Panc1 (cell line): ENCODE measurements around the gene KCNN2. TPM values are rescaled to one million over a fixed set of nuclear protein-coding genes. Genes with fewer than 3 reads are reported as not detected.

Experiments
- ATAC-seq: fragments of 200-7000 bp; cut with Tn5 transposase; 2 replicates; pipeline ENCODE4 v1.9.1; 2020; ENCODE audit warnings: mild to moderate bottlenecking, moderate library complexity
- BruUV-seq: library from RNA; stranded (reverse); fragments of 400-500 nt; replicated peaks from 2 replicates; lab custom pipeline; 2021; lab: Mats Ljungman, UMichigan
- CTCF ChIA-PET: fragments of 300-600 bp; sonication (Branson Sonifier 250); formaldehyde crosslinking; loops from one replicate; lab custom pipeline; 2022; ENCODE audit warnings: antibody characterized with exemption; lab: Charles Lee
- POLR2A ChIA-PET: fragments of 300-600 bp; sonication (Branson Sonifier 250); formaldehyde crosslinking; loops from one replicate; lab custom pipeline; 2022; ENCODE audit warnings: antibody characterized with exemption; lab: Charles Lee
- DNase-seq: peaks from one replicate; pipeline ENCODE4 v3.0.0-alpha.2; 2010; ENCODE audit warnings: low read depth, low spot score
- H3K27ac ChIP-seq: 2 replicates; pipeline ENCODE4 v1.5.1; 2011; ENCODE audit warnings: mild to moderate bottlenecking, low read length, inconsistent platforms
- H3K27me3 ChIP-seq: fragments of 200-500 bp; sonication (Bioruptor generic); 2 replicates; pipeline ENCODE4 v1.6.0; 2014; ENCODE audit warnings: low read length, inconsistent platforms; ENCODE audit not compliant: control insufficient read depth, insufficient read depth
- H3K36me3 ChIP-seq: fragments of 200-500 bp; sonication (Bioruptor generic); 2 replicates; pipeline ENCODE4 v1.5.1; 2014; ENCODE audit warnings: inconsistent platforms, mild to moderate bottlenecking, low read length, moderate library complexity; ENCODE audit not compliant: control insufficient read depth, insufficient read depth
- H3K4me1 ChIP-seq: 2 replicates; pipeline ENCODE4 v1.5.1; 2011; ENCODE audit warnings: inconsistent platforms, mild to moderate bottlenecking, low read length, moderate library complexity; ENCODE audit not compliant: control insufficient read depth, insufficient read depth
- H3K4me3 ChIP-seq, 2 experiments: 2 replicates each; pipeline ENCODE4 v1.5.1; 2011 to 2012; ENCODE audit warnings: low read depth in 2 of 2, low read length in 2 of 2, mild to moderate bottlenecking in 2 of 2, inconsistent platforms in 1 of 2, moderate library complexity in 1 of 2
- H3K9me3 ChIP-seq: fragments of 200-500 bp; sonication (Bioruptor generic); 2 replicates; pipeline ENCODE4 v1.5.1; 2014; ENCODE audit warnings: low read depth, mild to moderate bottlenecking, inconsistent platforms, low read length, moderate library complexity; ENCODE audit not compliant: control insufficient read depth, insufficient read depth
- CTCF ChIP-seq: fragments of 450-650 bp; IDR thresholded peaks from 2 replicates; pipeline ENCODE4 v1.5.1; 2017; ENCODE audit warnings: mild to moderate bottlenecking
- POLR2AphosphoS5 ChIP-seq: IDR thresholded peaks from 2 replicates; pipeline ENCODE4 v1.6.1; 2012; ENCODE audit warnings: mild to moderate bottlenecking, low read depth, low read length, moderate library complexity
- REST ChIP-seq, 2 experiments: IDR thresholded peaks; 2 replicates each; pipeline ENCODE4 v1.6.1; 2011 to 2012; ENCODE audit warnings: low read depth in 2 of 2, control low read depth in 1 of 2, low read length in 1 of 2, mild to moderate bottlenecking in 1 of 2, moderate library complexity in 1 of 2; ENCODE audit not compliant: insufficient read depth in 1 of 2
- SIN3A ChIP-seq: IDR thresholded peaks from 2 replicates; pipeline ENCODE4 v1.6.1; 2012; ENCODE audit warnings: low read depth, mild to moderate bottlenecking, low read length, moderate library complexity, borderline replicate concordance; ENCODE audit not compliant: insufficient read depth
- TCF7L2 ChIP-seq: IDR thresholded peaks from 2 replicates; pipeline ENCODE4 v1.6.1; 2011; ENCODE audit warnings: mild to moderate bottlenecking, low read depth, low read length, inconsistent platforms
- in situ Hi-C: cut with HindIII; loops from 2 replicates; pipeline ENCODE4 v1.10.0; 2016; ENCODE audit warnings: low sequenced_read_pairs, low pct_unique_long_range_greater_than_20kb
- intact Hi-C: fragments of 100-400 bp; cut with micrococcal nuclease; formaldehyde crosslinking; loops from one replicate; pipeline ENCODE4 v1.10.0; 2022; ENCODE audit not compliant: unreplicated experiment
- total RNA-seq: library from RNA; stranded (reverse); gene quantifications from one replicate; pipeline ENCODE4 v1.2.1, GENCODE V29; 2021; ENCODE audit not compliant: unreplicated experiment

KCNN2 gene
- total RNA-seq, 1 experiment from 2014 or later, result not detected

GRCh38 chr5:114387433-114387832, 25.6 kb downstream of the KCNN2 start:
- Histone ChIP-seq H3K27me3 (no peaks in the 10 kb centered on the region), H3K9me3 (no peaks in the 10 kb centered on the region), H3K27ac (no peak overlapping the region), H3K4me3 (no peak overlapping the region), H3K4me1 (no peaks in the 10 kb centered on the region), H3K36me3 (no peaks in the 10 kb centered on the region)
- ChIA-PET CTCF (no interaction called here), POLR2A (no interaction called here)
- no peak for ATAC-seq
- DNase-seq, result no peak
- TF ChIP-seq TCF7L2 (no peak), REST (IDR thresholded peaks at IDR 0.05; ENCODE audit: insufficient read depth in 1 of 2, low read depth in 2 of 2, low read length in 1 of 2) (no peak), POLR2AphosphoS5 (no peak), CTCF (no peak), SIN3A (no peak)
- intact Hi-C loops (no loop called here), in situ Hi-C loops (no loop called here)
- no TSS peak for BruUV-seq

GRCh38 chr5:114390431-114390830, 28.6 kb downstream of the KCNN2 start:
- H3K4me3 ChIP-seq, result no peak overlapping the region
- BruUV-seq, result no TSS peak
- no peaks in the 10 kb centered on the region for H3K36me3 ChIP-seq
- H3K9me3 ChIP-seq, result no peaks in the 10 kb centered on the region
- ChIA-PET CTCF (no interaction called here), POLR2A (no interaction called here)
- intact Hi-C loops, result no loop called here
- no peaks in the 10 kb centered on the region for H3K27me3 ChIP-seq
- no peak for ATAC-seq
- no peaks in the 10 kb centered on the region for H3K4me1 ChIP-seq
- in situ Hi-C loops, result no loop called here
- H3K27ac ChIP-seq, result no peak overlapping the region
- TF ChIP-seq POLR2AphosphoS5, result no peak
- no peak for TF ChIP-seq TCF7L2
- TF ChIP-seq REST (IDR thresholded peaks at IDR 0.05; ENCODE audit: insufficient read depth in 1 of 2, low read depth in 2 of 2, low read length in 1 of 2), result no peak
- no peak for TF ChIP-seq CTCF
- TF ChIP-seq SIN3A, result no peak
- no peak for DNase-seq
